HepG2 (cell line): ENCODE data around the gene POLR3H. TPM values are rescaled to one million over a fixed set of nuclear protein-coding genes. Genes with fewer than 3 reads are reported as not detected.

Source experiments
- ARHGAP35 ChIP-seq: sonication (generic); formaldehyde crosslinking; IDR thresholded peaks from 2 replicates; pipeline ENCODE4 v1.9.0; 2022; ENCODE audit warnings: mild to moderate bottlenecking, inconsistent platforms, moderate library complexity, missing genetic modification reagents, borderline replicate concordance
- BCL6 ChIP-seq: IDR thresholded peaks from 2 replicates; pipeline ENCODE4 v1.6.1; 2016; ENCODE audit warnings: missing genetic modification reagents, missing compliant biosample characterization
- CBX5 ChIP-seq: sonication (generic); formaldehyde crosslinking; IDR thresholded peaks from 2 replicates; pipeline ENCODE4 v1.4.0; 2020; ENCODE audit warnings: missing genetic modification reagents, borderline replicate concordance
- DBP ChIP-seq: sonication (generic); formaldehyde crosslinking; IDR thresholded peaks from 2 replicates; pipeline ENCODE4 v1.4.0; 2020; ENCODE audit warnings: missing genetic modification reagents; ENCODE audit errors: not compliant biosample characterization
- E2F5 ChIP-seq: sonication (generic); formaldehyde crosslinking; conservative IDR thresholded peaks from 2 replicates; pipeline ENCODE4 v1.4.0; 2020; ENCODE audit warnings: missing genetic modification reagents
- ERF ChIP-seq: IDR thresholded peaks from 2 replicates; pipeline ENCODE4 v1.6.1; 2018; ENCODE audit warnings: missing biosample characterization, missing genetic modification reagents
- HNF4A ChIP-seq: sonication (generic); formaldehyde crosslinking; IDR thresholded peaks from 2 replicates; pipeline ENCODE4 v1.4.0; 2020; ENCODE audit warnings: missing genetic modification reagents
- KDM2A ChIP-seq: sonication (generic); formaldehyde crosslinking; IDR thresholded peaks from 2 replicates; pipeline ENCODE4 v1.4.0; 2020; ENCODE audit warnings: low read depth, missing genetic modification reagents, borderline replicate concordance
- KLF16 ChIP-seq, 2 experiments: sonication (generic) in 1 of 2; formaldehyde crosslinking in 1 of 2; IDR thresholded peaks; 2 replicates each; pipeline versions ENCODE4 v1.6.1 to v1.8.0; 2016 to 2023; ENCODE audit warnings: missing genetic modification reagents in 2 of 2, missing compliant biosample characterization in 1 of 2
- MTA1 ChIP-seq: sonication (generic); formaldehyde crosslinking; IDR thresholded peaks from 2 replicates; pipeline ENCODE4 v1.4.0; 2020; ENCODE audit warnings: missing genetic modification reagents, mild to moderate bottlenecking, borderline replicate concordance
- NONO ChIP-seq, 2 experiments: fragments of 450-650 bp in 1 of 2; sonication (generic) in 1 of 2; formaldehyde crosslinking in 1 of 2; IDR thresholded peaks in 1 of 2; conservative IDR thresholded peaks in 1 of 2; 2 replicates each; pipeline versions ENCODE4 v1.6.1 to v1.8.0; 2017 to 2022; ENCODE audit warnings: mild to moderate bottlenecking in 1 of 2, missing genetic modification reagents in 1 of 2, moderate library complexity in 1 of 2
- RARA ChIP-seq: IDR thresholded peaks from 2 replicates; pipeline ENCODE4 v1.6.1; 2016; ENCODE audit warnings: missing genetic modification reagents, missing compliant biosample characterization
- SMAD1 ChIP-seq: sonication (generic); formaldehyde crosslinking; IDR thresholded peaks from 2 replicates; pipeline ENCODE4 v1.4.0; 2020; ENCODE audit warnings: missing genetic modification reagents, low read depth, mild to moderate bottlenecking, borderline replicate concordance
- SMC3 ChIP-seq: IDR thresholded peaks from 2 replicates; pipeline ENCODE4 v1.6.1; 2011; ENCODE audit warnings: low read length, improper control_type of control experiment
- THAP11 ChIP-seq: IDR thresholded peaks from 2 replicates; pipeline ENCODE4 v1.6.1; 2016; ENCODE audit warnings: missing biosample characterization, missing genetic modification reagents
- YY1 ChIP-seq: IDR thresholded peaks from 2 replicates; pipeline ENCODE4 v1.6.1; 2011; ENCODE audit warnings: low read length, low read depth, moderate library complexity, mild to moderate bottlenecking; ENCODE audit not compliant: insufficient read depth, insufficient replicate concordance
- ZFX ChIP-seq: sonication (generic); formaldehyde crosslinking; IDR thresholded peaks from 2 replicates; pipeline ENCODE4 v1.4.0; 2020; ENCODE audit warnings: mild to moderate bottlenecking, low read depth, missing genetic modification reagents, moderate library complexity
- ZNF121 ChIP-seq: sonication (generic); formaldehyde crosslinking; IDR thresholded peaks from 2 replicates; pipeline ENCODE4 v1.5.0; 2020; ENCODE audit warnings: mild to moderate bottlenecking, missing genetic modification reagents
- ZNF687 ChIP-seq: sonication (generic); formaldehyde crosslinking; IDR thresholded peaks from 2 replicates; pipeline ENCODE4 v1.5.1; 2020; ENCODE audit warnings: mild to moderate bottlenecking, missing genetic modification reagents, moderate library complexity
- polyA plus RNA-seq, 8 experiments: library from polyadenylated mRNA; depleted of rRNA in 3 of 8; stranded (reverse) in 7 of 8; unstranded in 1 of 8; fragments of >200 nt; fragmentation: Illumina TruSeq in 4 of 8; extraction: Trizol in 4 of 8; gene quantifications; 2 replicates each; pipeline versions ENCODE4 v1.2.1 to v1.2.3, GENCODE V29; 2011 to 2016; ENCODE audit warnings: low read depth in 4 of 8, missing spikeins in 1 of 8, mixed read lengths in 1 of 8; ENCODE audit not compliant: insufficient read depth in 1 of 8
- total RNA-seq, 5 experiments: library from RNA; depleted of rRNA; stranded (reverse); fragments of >200 nt; fragmentation: Illumina TruSeq; extraction: Trizol; gene quantifications; 2 replicates each; pipeline ENCODE4 v1.2.3, GENCODE V29; 2016; ENCODE audit warnings: low read depth in 1 of 5
- TF ChIP-seq, protein P1 (sequence below): sonication (generic); formaldehyde crosslinking; IDR thresholded peaks from 2 replicates; pipeline ENCODE4 v1.8.1; 2022; ENCODE audit warnings: mild to moderate bottlenecking, missing genetic modification reagents
- TF ChIP-seq, protein P2 (sequence below): sonication (generic); IDR thresholded peaks from 2 replicates; pipeline ENCODE4 v1.6.1; 2016; ENCODE audit warnings: low read depth, borderline replicate concordance

POLR3H gene
- total and polyA plus RNA-seq, 2 of the 13 experiments (the other 11 are each of a cell fraction or from before 2014, with no cell fraction given): 10.3 to 28.6 TPM

GRCh38 chr22:41576877-41577276, 32.6 kb upstream of the POLR3H start (continued):
- TF ChIP-seq ZNF687 (CRISPR knock-in tag) (peak; percentile 74), SMC3 (peak; percentile 98), YY1 (peak; percentile 59), E2F5 (CRISPR knock-in tag) (no peak), ZNF121 (CRISPR knock-in tag) (no peak), KLF16 (CRISPR knock-in tag; IDR thresholded peaks at IDR 0.05) (0 out of 4 replicates have a peak, but pooled peaks of 1 of the 2 experiments have one; percentile 35), MTA1 (CRISPR knock-in tag) (0 out of 2 replicates have a peak, but pooled peaks have one; percentile 8), ARHGAP35 (CRISPR knock-in tag) (no peak), KDM2A (CRISPR knock-in tag) (peak; percentile 87), THAP11 (peak; percentile 52; the same call in 1 of the 2 replicates), NONO (IDR thresholded peaks at IDR 0.05) (no peak), NONO (CRISPR knock-in tag; conservative IDR thresholded peaks at IDR 0.05) (0 out of 2 replicates have a peak, but pooled peaks have one; percentile 40), CBX5 (CRISPR knock-in tag) (peak; percentile 49; the same call in 1 of the 2 replicates), SMAD1 (peak; percentile 60; the same call in 1 of the 2 replicates), ERF (peak; percentile 58; the same call in 1 of the 2 replicates), DBP (CRISPR knock-in tag) (no peak), BCL6 (CRISPR knock-in tag) (0 out of 2 replicates have a peak, but pooled peaks have one; percentile 27), RARA (CRISPR knock-in tag) (peak; percentile 47), ZFX (CRISPR knock-in tag) (peak; percentile 60), HNF4A (CRISPR knock-in tag) (peak; percentile 40)
- TF ChIP-seq, protein P1, sequence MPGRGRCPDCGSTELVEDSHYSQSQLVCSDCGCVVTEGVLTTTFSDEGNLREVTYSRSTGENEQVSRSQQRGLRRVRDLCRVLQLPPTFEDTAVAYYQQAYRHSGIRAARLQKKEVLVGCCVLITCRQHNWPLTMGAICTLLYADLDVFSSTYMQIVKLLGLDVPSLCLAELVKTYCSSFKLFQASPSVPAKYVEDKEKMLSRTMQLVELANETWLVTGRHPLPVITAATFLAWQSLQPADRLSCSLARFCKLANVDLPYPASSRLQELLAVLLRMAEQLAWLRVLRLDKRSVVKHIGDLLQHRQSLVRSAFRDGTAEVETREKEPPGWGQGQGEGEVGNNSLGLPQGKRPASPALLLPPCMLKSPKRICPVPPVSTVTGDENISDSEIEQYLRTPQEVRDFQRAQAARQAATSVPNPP: no peak
- TF ChIP-seq, protein P2, sequence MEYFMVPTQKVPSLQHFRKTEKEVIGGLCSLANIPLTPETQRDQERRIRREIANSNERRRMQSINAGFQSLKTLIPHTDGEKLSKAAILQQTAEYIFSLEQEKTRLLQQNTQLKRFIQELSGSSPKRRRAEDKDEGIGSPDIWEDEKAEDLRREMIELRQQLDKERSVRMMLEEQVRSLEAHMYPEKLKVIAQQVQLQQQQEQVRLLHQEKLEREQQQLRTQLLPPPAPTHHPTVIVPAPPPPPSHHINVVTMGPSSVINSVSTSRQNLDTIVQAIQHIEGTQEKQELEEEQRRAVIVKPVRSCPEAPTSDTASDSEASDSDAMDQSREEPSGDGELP: peak; percentile 34; the same call in 1 of the 2 replicates
